AG08396 (cell line): ENCODE measurements around the gene TOMM5.

ENCODE experiments used
- DNase-seq: peaks from one replicate; pipeline ENCODE4 v3.0.0; 2012; ENCODE audit warnings: low spot score, mixed read lengths

Gene TOMM5

DNA sequence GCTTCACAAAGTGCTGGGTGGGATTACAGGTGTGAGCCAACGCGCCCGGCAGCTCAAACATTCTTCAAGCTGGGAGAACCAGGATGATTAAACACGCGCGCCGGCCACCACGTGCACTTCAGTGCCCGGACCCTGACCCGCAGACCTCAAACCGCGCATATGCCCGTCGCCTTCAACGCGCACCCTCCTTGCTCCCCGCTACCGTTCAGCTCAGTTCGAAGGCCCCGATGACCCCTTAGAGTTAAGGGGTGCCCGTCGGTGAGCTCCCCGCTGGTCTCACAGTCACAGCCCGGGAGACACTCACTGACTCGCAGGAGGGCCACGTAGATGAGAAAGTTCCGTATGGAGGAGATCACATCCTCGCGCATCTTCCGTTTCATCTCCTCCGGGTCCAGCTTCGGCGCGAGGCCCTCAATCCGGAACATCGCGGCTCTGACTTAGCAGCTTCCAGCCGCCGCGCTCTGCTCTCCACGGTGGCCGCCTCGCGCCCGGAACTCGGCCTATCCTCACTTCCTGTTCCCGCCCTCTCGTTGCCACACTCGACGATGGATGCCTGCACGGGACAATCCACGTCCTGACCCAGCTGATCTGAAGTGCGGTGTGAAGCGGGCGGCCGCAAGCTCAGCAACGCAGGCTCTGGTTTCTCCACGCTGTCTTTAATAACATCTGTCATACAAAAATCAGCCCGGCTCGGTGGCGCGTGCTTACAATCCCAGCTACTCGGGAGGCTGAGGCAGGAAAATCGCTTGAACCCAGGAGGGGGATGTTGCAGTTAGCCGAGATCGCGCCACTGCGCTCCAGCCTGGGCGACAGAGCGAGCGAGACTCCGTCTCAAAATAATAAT, at the start of gene TOMM5:
Gene TOMM5 (minus strand): TSS at position 490 of the 844 bp plus-strand sequence. CDS start 65 bp downstream, at position 425.
- peak; percentile 87 for DNase-seq

DNA sequence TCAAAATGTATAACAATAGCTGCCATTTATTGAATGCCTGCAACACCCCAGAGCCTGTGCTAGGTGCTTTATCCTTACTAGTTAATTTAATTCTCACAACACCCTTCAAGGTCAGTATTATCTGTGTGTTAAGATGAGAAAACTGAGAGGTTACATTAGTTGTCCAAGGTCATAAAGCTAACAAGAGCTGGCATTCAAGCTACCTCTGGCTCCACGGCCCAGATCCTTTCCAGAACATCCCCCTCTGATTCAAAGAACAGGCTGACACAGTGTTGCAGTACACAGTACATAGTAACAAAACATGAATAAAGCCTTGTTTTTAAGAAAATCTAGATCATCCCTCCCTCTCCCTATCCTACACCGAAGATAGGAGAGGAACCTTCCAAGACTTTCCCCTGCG, 48.9 kb upstream of the TOMM5 start:
- no peak for DNase-seq

DNA sequence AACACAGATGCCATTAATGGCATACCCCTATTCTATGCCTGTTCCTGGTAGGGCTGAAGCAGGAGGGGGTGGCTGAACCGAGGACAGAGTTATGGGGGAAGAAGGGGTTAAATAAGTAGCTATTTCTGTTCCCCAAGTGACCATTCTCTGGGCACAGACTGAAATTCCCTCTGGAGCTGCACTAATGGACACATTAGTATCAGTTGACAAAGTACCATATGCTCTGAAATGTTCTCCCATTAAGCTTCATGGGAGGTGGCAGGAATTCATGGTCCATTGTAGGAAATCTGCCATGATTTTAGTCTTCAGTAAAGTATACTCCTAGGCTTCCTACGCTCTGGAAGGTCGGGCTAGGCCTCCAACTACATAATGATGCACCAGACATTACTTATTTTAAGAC, 47.8 kb upstream of the TOMM5 start:
- no peak for DNase-seq

DNA sequence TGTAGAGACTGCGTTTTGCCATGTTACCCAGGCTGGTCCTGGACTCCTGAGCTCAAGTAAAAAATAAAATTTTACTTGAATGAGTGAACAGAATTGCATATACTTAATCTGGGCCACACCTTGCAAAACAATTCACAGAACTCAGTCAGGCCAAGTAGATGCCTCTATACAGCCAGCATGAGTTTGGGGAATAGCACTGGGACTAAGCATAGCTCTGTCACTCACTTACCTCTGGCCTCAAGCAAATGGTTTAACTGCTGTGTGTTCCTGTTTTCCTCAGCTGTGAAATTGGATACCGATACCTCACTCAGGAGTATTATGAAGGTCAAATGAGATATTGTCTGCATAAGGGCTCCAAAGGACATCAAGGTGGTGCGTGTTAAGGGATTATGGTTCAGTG, 47.4 kb upstream of the TOMM5 start:
- DNase-seq: no peak

DNA sequence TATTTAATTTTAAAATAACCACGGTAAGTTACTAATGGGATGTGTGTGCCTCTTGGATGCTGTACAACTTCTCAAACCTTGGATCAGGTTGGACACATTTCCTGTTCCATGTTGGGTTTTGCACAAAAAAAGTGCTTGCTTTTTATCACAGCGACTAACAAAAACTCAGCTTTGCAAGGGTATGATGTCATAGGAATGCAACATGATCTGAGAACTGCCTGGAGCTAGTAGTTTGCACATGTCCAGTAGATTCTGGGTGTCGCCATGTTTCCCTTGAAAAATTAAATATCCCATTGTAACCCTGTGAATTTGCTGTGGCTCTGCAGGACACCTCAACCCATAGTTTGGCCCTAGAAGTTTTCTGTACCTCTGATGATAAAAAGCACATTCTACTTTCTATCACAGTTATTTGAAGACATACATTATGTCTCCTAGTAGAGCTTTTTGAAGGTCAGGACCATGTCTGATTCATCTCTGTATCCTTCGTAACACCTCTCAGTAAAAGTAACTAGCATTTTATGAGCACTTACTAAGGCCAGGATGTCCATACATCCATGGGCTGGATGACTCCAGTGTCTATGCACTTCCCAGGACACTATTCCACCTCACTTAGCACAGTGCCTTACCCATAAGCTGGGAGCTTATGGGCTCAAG, 46.8 kb upstream of the TOMM5 start:
- peak; percentile 34 for DNase-seq

DNA sequence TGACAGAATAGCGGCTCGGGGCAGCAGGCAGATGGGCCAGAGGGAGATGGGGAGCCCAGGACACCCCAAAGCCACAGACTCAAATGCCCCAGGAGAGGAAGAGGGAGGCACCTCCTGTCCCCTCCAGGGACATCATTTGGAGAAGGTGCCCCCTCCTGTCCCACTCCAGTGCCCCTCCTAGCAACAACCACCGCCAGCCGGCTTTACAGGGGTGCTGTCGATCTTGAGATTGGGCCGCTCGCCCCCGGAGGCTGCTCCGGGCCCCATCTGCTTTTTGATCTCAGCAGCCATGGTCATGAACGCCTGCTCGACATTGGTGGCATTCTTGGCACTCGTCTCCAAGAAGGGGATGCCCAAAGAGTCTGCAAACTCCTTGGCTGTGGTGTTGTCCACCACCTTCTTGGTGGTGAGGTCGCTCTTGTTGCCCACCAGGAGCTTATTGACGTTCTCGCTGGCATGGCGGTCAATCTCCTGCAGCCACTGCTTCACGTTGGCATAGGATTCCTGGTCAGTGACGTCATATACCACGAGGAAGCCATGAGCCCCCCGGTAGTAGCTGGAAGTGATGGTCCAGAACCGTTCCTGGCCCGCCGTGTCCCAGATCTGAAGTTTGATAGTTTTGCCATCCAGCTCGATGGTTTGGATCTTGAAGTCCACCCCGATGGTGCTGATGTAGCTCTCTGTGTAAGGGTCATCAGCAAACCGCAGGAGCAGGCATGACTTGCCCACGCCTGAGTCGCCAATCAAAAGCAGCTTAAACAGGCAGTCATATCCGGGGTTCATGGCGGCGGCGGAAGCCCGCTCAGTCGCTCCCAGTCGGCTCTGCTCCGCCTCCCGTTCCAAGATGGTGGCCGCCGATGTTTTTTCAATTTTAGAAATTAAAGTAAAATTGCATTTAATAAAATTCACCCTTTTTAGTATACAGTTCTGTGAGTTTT, 44.4 kb upstream of the TOMM5 start:
- no peak for DNase-seq

DNA sequence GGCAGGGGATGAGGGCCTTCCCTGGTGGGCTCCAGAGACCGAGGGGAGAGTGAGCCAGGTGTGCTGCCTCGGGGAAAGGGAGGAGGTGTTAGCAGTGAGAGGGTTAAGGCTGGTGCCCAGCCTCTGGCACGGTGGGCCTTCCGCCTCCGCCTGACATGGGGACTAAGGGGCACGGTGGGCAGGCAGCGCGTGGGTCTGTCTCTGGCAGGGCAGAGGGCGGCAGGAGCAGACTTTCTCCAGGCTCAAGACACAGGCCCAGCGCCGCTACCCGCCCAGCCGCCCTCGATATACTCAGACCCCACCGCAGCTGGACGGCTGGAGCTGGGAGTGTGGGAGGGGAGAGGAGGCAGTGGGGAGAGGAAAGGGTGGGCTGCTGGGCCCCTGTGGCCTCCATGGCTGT, 43.4 kb upstream of the TOMM5 start:
- no peak for DNase-seq

DNA sequence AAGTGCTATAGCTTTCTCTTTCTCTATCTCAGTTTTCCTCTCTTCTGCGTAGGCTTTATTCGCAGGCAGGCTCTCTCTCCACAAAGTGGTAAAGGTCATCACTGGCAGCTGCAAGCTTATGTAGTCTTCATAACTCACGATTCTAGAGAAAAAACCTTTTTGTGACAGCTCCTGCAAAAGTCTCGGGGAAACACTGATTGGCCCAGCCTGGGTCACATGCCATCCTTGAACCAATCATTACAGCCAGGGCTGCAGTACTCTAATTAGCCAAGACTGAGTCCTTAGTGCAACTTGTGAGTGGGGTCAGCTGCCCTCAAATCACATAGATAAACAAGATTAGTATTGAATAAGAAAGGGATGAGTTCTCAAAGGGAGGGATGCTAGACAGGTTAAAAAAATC, 40.1 kb upstream of the TOMM5 start:
- DNase-seq: no peak

DNA sequence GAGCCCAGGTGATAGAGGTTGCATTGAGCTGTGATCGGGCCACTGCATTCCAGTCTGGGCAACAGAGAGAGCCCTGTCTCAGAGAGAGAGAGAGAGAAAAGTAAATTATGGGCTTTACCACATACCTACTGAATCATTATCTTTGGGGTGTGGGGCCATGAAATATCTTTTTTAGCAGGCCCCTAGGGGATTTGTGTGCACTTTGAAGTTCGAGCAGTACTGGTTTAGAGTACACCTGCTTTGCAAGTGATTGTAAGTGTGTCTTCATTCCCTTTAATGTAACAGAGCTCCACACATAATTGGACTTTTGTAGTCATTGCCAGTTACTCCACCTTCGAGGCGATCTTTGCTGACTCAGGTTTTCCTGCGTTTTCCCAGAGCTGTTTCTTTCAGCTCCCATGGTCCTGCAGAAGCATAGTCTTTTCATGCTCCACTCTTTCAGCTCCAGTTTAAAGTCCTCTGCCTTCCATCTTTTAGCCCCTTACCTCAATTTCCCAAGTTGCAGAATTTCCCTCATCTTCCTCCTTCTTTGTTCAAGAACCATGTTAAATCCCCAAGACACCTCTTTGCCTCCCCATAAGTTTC, 34.4 kb upstream of the TOMM5 start:
- DNase-seq: no peak

DNA sequence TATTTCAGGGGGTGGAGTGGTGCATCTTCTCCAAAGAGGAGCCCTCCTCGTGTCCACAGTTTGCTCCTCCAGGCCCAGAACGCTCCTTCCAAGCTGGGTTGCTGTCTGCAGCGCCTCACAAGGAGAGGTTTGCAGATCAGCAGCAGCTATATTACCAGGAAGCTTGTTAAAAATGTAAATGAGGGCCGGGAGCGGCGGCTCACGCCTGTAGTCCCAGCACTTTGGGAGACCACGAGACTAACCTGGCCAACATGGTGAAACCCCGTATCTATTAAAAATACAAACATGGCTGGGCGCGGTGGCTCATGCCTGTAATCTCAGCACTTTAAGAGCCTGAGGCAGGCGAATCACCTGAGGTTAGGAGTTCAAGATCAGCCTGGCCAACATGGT, 33.4 kb upstream of the TOMM5 start:
- no peak for DNase-seq

DNA sequence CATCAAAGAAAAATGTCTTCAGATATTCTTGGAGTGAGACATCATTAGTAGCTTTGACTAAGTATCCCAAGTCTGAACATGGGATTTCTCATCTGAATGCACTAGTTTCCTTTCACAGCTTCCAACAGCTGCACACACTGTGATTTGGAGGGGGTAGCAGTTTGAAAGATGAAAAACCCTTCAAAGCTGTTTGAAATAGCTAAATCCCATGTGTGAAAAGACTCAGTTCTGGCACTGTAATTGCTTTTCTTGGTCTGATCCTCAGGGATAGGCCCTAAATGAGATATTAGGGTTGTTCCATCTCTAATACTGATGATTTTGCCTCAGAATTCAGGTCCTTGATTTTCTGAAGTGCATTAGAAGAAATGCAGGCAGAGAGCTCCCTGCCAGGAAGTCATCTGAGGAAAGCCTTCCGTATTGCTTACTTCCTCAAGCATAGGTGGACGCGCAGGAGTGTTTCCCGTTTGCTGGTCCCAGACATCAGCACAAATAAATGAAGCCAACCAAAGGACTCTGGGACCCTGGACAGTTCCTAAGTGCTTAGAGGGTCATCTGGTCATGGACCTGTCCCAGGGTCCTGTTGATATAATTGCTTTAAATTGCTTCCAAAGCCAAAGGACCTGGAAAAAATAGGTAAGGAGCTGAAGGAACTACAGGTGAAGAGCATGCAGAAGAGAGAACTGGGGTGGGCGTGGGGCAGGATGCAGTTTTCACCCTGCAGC, 32.8 kb upstream of the TOMM5 start:
- DNase-seq: no peak

DNA sequence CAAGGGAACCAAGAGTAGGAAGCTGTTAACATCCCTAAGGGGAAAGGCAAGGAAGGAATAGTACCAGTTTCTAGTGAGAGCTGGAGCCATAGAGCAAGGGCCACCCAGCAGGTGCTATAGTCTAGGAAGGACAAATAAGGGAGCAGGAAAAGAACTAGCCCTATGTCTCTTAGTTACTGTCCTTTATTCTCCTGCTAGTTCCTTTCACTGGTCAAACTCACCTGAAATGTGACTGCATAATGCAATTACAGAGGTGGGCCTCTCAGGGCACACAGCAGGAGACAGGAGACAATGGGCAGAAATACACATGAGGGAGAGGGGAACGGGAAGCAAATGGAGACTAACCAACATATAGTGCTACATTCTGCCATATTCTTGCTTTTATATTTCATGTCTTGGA, 31.7 kb upstream of the TOMM5 start:
- no peak for DNase-seq

DNA sequence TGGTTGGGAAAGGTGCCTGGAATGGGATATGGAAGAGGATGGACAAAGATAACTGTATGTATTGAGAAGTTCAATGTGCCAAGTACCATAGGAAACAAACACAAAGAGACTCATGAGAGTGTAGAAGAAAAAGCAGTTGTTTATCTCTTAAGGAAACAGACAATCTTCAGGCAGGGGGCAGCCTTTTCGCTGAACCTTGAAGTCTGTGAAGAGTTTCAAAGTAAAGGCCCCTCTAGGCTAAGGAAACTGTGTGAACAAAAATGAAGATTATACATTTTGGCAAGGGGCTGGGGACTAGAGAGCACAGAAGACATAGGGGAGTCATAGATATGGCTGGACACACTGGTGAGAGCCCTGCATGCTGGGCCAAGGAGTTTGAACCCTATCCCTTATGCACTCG, 30.9 kb upstream of the TOMM5 start:
- no peak for DNase-seq

DNA sequence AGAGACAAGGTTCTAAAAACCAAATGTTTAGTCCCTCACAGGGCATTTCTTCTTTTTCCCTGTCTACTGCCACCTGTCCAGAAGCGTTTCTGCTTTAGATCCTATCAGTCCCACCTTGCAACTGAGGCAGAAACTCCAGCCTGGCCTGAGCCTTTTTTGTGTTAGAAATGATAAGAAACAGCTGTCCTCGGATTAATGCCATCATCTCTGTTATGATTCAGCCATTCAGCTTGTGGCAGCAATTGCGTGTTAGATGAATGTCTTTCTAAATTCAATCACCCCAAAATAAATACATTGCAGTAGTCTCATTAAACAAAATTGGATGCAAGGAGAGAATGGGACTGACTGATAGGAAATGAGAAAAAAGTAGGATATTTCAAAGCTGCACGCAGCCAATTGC, 30.1 kb upstream of the TOMM5 start:
- DNase-seq: peak; percentile 14

DNA sequence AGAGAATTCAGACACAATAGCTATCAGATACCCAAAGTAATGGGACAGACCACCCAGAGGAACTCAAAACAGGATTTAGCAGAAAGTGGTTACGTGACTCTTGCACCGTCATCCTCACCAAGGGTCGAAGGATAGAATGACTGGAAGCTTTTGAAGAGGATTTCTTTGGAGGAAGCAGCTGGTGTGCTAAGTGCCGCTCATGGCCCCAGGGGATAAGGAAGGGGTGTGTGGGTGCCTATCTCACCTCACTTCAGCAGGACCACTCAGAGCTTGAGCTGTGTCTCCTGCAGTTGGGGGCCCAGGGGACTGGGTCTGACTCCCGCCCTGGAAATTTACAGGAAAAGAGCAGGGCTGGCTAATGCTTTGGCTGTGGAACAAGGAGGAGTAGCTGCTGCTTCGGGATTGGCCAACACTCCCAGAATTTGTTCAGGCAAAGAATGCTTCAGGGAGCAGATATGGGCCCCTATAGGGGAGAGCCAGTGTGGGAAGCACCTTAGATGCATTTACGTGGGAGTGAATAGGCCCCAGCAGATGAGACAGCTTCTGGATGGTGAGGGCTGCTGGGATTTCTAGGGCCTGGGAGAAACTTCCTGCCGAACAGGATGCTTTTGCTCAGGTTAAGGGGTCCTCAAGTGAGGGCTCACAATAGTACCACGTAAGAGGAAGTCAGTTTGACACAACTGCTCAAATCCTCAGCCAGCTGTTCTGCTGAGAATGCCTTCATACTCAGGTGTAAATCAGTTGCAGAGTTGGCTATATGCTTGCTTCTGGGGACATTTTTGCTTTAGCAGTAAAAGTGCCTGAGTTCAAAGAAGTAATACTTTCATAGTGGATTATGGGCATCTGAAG, 29.1 kb upstream of the TOMM5 start:
- no peak for DNase-seq

DNA sequence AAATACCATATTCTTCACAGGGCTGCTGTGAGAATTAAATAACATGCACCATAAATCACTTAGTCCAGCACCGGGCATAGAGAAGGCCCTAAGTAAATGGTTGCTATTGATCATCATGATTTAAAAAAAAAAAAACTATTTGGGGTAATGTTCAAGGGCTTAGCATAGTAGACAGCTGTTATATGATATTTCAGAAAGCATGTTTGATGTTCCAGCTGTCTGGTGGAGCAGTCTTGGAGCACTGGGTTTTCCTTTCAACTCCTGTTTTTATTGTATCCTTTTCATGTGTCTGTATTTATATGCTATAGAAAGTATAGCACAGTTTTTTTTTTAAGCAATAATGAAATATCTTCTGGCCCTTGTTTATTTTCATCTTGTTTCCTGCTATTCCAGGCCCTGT, 28.0 kb upstream of the TOMM5 start:
- DNase-seq: no peak

DNA sequence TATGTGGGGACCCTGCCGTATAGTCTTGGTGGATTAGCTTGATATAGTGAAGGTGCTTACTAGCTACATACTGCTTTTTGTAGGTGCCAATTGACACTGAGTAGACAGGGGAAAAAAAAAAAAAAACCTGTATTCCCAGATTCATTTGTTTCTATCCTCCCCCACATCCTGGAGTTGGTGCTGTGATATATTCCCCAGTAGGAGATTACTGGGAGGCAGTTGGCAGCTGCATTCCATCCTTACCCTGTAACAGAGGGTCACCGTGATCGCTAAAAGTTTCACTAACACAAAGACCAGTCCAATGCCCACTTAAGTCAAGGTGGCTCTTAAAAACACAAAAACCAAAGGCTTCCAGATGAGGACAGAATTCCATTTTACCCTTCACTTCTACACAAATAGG, 27.4 kb upstream of the TOMM5 start:
- DNase-seq: no peak

DNA sequence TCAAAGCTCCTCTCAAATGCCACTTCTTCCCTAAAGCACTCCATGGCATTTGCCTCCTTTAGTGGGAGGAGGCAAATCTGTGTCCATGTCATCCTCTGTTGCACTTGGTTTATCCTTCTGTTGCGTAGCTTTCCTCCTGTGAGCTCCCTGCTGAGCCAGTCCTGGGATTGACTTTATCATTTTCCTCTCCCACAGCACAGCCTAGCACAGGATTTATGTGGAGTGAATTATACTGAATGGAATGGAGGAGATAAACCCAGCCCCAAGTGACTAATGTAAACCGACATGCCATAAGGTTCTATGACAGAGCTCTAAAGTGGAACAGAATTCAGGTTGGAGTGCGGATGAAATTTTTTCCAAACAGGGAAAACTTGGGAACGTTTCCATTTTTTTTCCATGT, 26.4 kb upstream of the TOMM5 start:
- DNase-seq: peak; percentile 49

DNA sequence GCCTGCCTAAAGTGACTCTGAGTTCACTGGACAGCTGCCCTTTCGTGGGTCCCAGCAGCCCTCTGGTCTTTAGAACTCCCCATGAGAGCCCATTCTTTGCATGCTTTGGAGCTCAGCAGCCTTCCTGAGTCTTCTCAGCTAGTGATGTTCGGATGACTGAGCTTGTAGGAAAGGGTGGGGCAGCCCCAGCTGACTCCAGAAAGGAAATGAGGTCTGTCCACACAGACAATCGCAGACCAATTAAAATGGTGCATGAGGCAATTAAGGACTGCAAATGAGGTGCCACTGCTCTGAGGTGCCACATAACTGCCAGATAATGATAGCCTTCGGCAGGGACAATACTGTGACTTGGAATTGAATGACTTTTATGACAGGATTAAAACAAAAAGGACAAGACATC, 25.4 kb upstream of the TOMM5 start:
- peak; percentile 61 for DNase-seq

DNA sequence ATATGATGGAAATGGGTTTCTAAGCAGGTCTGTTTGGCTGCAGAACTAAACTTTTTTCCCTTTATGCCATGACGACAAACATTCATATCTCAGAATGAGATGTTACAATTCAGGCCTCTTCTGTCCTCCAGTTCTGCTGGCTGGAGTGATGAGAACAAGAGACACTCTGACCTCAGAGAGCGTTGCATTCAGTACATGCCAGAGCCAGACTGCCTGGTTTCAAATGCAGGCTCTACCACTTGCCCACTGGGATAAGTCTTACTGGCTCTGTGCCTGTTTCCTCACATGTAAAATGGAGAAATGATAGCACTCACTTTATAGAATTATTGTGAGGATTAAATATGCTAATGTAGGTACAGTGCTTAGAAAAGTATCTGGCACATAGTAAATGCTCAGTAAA, 24.8 kb upstream of the TOMM5 start:
- no peak for DNase-seq

DNA sequence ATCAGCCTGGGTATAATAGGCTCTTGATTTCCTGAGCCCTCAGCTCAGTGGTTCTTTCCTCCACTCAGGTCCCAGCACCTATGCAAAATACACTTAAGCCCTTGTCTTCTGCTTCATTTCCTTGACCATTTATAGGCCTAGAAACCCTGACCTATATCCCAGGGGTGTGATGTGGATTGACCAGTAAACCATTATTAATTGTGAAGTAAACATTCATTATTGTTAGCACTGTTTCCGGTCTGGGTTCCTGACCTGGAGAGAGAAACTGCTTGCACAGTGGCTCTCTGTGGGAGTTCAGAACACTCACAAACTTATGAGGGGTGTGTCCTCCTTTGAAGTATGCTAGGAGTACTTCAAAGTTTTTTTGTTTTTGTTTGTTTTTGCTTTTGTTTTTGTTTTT, 19.6 kb upstream of the TOMM5 start:
- DNase-seq: no peak
